A673 (cell line): ENCODE data around the gene RPIA. TPM values are rescaled to one million over a fixed set of nuclear protein-coding genes. Genes with fewer than 3 reads are reported as not detected.
"Not testable (repeated sequence)": the region's sequence is repeated elsewhere in the genome, so short reads cannot be mapped to it uniquely, and the experiment has no call there.

ENCODE experiments used
- BruUV-seq: library from RNA; stranded (reverse); fragments of 400-500 nt; replicated peaks from 2 replicates; lab custom pipeline; 2021; lab: Mats Ljungman, UMichigan
- CTCF ChIA-PET: fragments of 300-600 bp; sonication (Branson Sonifier 250); formaldehyde crosslinking; loops from one replicate; lab custom pipeline; 2022; ENCODE audit warnings: antibody characterized with exemption; lab: Charles Lee
- POLR2A ChIA-PET: fragments of 300-600 bp; sonication (Branson Sonifier 250); formaldehyde crosslinking; loops from one replicate; lab custom pipeline; 2022; ENCODE audit warnings: antibody characterized with exemption; ENCODE audit not compliant: low non-redundant PET; lab: Charles Lee
- DNase-seq: peaks from one replicate; pipeline ENCODE4 v3.0.0-alpha.2; 2015; ENCODE audit warnings: low spot score
- H3K27ac ChIP-seq: fragments of 200-600 bp; sonication (generic); 2 replicates; pipeline ENCODE4 v1.5.1; 2016; ENCODE audit warnings: mixed run types, low read depth, mild to moderate bottlenecking, mixed read lengths, antibody characterized with exemption, low read length; ENCODE audit not compliant: poor library complexity, severe bottlenecking
- H3K27me3 ChIP-seq: fragments of 200-600 bp; sonication (generic); replicated peaks from 2 replicates; pipeline ENCODE4 v1.6.1; 2017; ENCODE audit warnings: mixed run types, low read depth, mild to moderate bottlenecking, mixed read lengths, antibody characterized with exemption, low read length; ENCODE audit not compliant: insufficient read depth, poor library complexity
- H3K36me3 ChIP-seq: fragments of 200-600 bp; sonication (generic); 2 replicates; pipeline ENCODE4 v1.6.1; 2016; ENCODE audit warnings: mixed run types, mild to moderate bottlenecking, mixed read lengths, antibody characterized with exemption, low read length; ENCODE audit not compliant: insufficient read depth, poor library complexity, severe bottlenecking
- H3K4me1 ChIP-seq: fragments of 200-600 bp; sonication (generic); 2 replicates; pipeline ENCODE4 v1.6.1; 2017; ENCODE audit warnings: mixed run types, mild to moderate bottlenecking, mixed read lengths, antibody characterized with exemption, low read length; ENCODE audit not compliant: insufficient read depth, poor library complexity, severe bottlenecking
- H3K4me3 ChIP-seq: fragments of 200-600 bp; sonication (generic); 2 replicates; pipeline ENCODE4 v1.5.1; 2016; ENCODE audit warnings: low read depth, mixed run types, mild to moderate bottlenecking, mixed read lengths, low read length; ENCODE audit not compliant: poor library complexity, severe bottlenecking
- H3K9me3 ChIP-seq: fragments of 200-600 bp; sonication (generic); 2 replicates; pipeline ENCODE4 v1.6.1; 2016; ENCODE audit warnings: mixed run types, low read depth, mild to moderate bottlenecking, mixed read lengths, antibody characterized with exemption, low read length; ENCODE audit not compliant: poor library complexity, severe bottlenecking
- intact Hi-C: fragments of 100-400 bp; cut with micrococcal nuclease; formaldehyde crosslinking; loops from one replicate; pipeline ENCODE4 v1.10.0; 2022; ENCODE audit not compliant: unreplicated experiment
- total RNA-seq: library from RNA; stranded (reverse); gene quantifications from 2 replicates; pipeline ENCODE4 v1.2.3, GENCODE V29; 2021

RPIA gene
- total RNA-seq, 1 experiment from 2014 or later = 28.6 TPM

GRCh38 chr2:88796523-88796922 lies 105.0 kb downstream of the RPIA start:
- BruUV-seq, H3K4me3 ChIP-seq, H3K27ac ChIP-seq, intact Hi-C loops, CTCF ChIA-PET, H3K36me3 ChIP-seq, H3K9me3 ChIP-seq, H3K4me1 ChIP-seq, POLR2A ChIA-PET, DNase-seq, H3K27me3 ChIP-seq: not testable (repeated sequence)

GRCh38 chr2:88797164-88797563 lies 105.7 kb downstream of the RPIA start:
- BruUV-seq, CTCF ChIA-PET: not testable (repeated sequence)

More at GRCh38 chr2:88797164-88797563, 105.7 kb downstream of the RPIA start:
- H3K27me3 ChIP-seq = peaks cover 13% of the 10 kb centered on the region
- H3K36me3 ChIP-seq, H3K9me3 ChIP-seq, H3K4me1 ChIP-seq, H3K27ac ChIP-seq, intact Hi-C loops, DNase-seq, H3K4me3 ChIP-seq, POLR2A ChIA-PET: not testable (repeated sequence)

Other genes with a start within 250 kb of the RPIA start
- 0.11 TPM in 2 replicates for gene FOXI3, start 239.0 kb upstream of the RPIA start, total RNA-seq
- gene EIF2AK3, start 64.2 kb upstream of the RPIA start, total RNA-seq = 5.1 and 6.7 TPM in 2 replicates